ENCODE data around the gene B4GALT6. TPM values are rescaled to one million over a fixed set of nuclear protein-coding genes. Genes with fewer than 3 reads are reported as not detected.

The B4GALT6 gene
- total and polyA plus RNA-seq, 9 donors, result 2.1 to 16.5 (median 6.5) TPM

DNA sequence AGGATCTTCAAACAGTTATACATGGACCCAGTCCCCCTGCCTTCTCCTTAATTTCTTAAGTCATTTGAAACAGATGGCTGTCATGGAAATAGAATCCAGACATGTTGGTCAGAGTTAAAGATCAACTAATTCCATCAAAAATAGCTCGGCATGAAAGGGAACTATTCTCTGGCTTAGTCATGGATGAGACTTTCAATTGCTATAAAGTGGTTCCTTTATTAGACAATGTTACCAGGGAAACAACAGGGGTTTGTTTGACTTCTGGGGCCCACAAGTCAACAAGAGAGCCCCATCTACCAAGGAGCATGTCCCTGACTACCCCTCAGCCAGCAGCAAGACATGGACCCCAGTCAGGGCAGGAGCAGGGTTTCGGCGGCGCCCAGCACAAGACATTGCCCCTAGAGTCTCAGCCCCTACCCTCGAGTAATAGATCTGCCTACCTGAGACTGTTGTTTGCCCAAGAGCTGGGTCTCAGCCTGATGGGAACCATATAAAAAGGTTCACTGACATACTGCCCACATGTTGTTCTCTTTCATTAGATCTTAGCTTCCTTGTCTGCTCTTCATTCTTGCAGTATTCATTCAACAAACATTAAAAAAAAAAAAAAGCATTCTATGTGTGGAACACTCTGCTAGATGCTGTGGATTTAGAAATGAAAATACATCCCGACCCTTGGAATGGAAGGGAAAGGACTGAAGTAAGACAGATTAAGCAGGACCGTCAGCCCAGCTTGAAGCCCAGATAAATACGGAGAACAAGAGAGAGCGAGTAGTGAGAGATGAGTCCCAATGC, 88.1 kb downstream of the B4GALT6 start:
- intact Hi-C loops (cut with DNase I), result no loop called here
- no peaks in the 10 kb centered on the region for H3K27me3 ChIP-seq
- no peaks in the 10 kb centered on the region for H3K4me1 ChIP-seq (ENCODE audit: insufficient read depth)
- TF ChIP-seq POLR2A (IDR thresholded peaks at IDR 0.05), result no peak
- TF ChIP-seq EP300 (IDR thresholded peaks at IDR 0.05), result no peak
- TF ChIP-seq CTCF (IDR thresholded peaks at IDR 0.05), result no peak
- H3K27ac ChIP-seq, result no peak overlapping the region
- no peaks in the 10 kb centered on the region for H3K9me3 ChIP-seq
- no peak for DNase-seq
- H3K4me3 ChIP-seq, result no peak overlapping the region
- 88 to 89% (median 88%) methylated on average over 9 of the region's 9 CpGs for WGBS, 3 donors
- H3K36me3 ChIP-seq, result no peaks in the 10 kb centered on the region

DNA sequence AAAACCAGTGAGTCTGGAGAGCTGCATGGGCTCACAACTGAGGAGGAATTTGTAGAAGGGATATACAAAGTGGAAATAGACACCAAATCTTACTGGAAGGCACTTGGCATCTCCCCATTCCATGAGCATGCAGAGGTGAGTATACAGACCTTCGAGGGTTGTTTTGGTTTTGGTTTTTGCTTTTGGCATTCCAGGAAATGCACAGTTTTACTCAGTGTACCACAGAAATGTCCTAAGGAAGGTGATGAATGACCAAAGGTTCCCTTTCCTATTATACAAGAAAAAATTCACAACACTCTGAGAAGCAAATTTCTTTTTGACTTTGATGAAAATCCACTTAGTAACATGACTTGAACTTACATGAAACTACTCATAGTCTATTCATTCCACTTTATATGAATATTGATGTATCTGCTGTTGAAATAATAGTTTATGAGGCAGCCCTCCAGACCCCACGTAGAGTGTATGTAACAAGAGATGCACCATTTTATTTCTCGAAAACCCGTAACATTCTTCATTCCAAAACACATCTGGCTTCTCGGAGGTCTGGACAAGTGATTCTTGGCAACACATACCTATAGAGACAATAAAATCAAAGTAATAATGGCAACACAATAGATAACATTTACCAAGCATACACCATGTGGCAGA, 89.1 kb downstream of the B4GALT6 start:
- intact Hi-C loops (cut with DNase I), result no loop called here
- H3K27ac ChIP-seq, result no peak overlapping the region
- no peaks in the 10 kb centered on the region for H3K27me3 ChIP-seq
- no peak overlapping the region for H3K4me3 ChIP-seq
- no peak for DNase-seq
- H3K4me1 ChIP-seq (ENCODE audit: insufficient read depth), result no peaks in the 10 kb centered on the region
- WGBS, 3 donors, result 74 to 80% (median 74%) methylated on average over 5 of the region's 5 CpGs
- TF ChIP-seq CTCF (IDR thresholded peaks at IDR 0.05) (no peak), POLR2A (IDR thresholded peaks at IDR 0.05) (no peak), EP300 (IDR thresholded peaks at IDR 0.05) (no peak)
- no peaks in the 10 kb centered on the region for H3K9me3 ChIP-seq
- H3K36me3 ChIP-seq, result no peaks in the 10 kb centered on the region

- intact Hi-C loops (cut with DNase I), result no loop called here
- H3K27ac ChIP-seq, result no peak overlapping the region
- WGBS, 3 donors, result 72 to 77% (median 72%) methylated on average over 10 of the region's 10 CpGs
- TF ChIP-seq CTCF (IDR thresholded peaks at IDR 0.05) (no peak), POLR2A (IDR thresholded peaks at IDR 0.05) (no peak), EP300 (IDR thresholded peaks at IDR 0.05) (no peak)
- DNase-seq, result no peak
- no peak overlapping the region for H3K4me3 ChIP-seq
- no peaks in the 10 kb centered on the region for H3K4me1 ChIP-seq (ENCODE audit: insufficient read depth)
- no peaks in the 10 kb centered on the region for H3K9me3 ChIP-seq
- no peaks in the 10 kb centered on the region for H3K36me3 ChIP-seq
- no peaks in the 10 kb centered on the region for H3K27me3 ChIP-seq
Observed at GRCh38 chr18:31592506-31593157, 91.7 kb downstream of the B4GALT6 start.

DNA sequence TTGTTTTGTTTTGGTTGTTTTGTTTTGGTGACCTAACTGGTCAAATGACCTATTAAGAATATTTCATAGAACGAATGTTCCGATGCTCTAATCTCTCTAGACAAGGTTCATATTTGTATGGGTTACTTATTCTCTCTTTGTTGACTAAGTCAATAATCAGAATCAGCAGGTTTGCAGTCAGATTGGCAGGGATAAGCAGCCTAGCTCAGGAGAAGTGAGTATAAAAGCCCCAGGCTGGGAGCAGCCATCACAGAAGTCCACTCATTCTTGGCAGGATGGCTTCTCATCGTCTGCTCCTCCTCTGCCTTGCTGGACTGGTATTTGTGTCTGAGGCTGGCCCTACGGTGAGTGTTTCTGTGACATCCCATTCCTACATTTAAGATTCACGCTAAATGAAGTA, 92.8 kb downstream of the B4GALT6 start, which contains the start of gene TTR:
Gene TTR (plus strand): TSS at position 250 of the 400 bp plus-strand sequence. CDS start 26 bp downstream, at position 276.
- WGBS, 3 donors, result 30 to 50% (median 32%) methylated on average over 5 of the region's 5 CpGs
- Histone ChIP-seq H3K27ac (no peak within 1 kb of the TSS), H3K27me3 (no peaks in the 10 kb centered on the region), H3K4me1 (ENCODE audit: insufficient read depth) (no peaks in the 10 kb centered on the region), H3K9me3 (no peaks in the 10 kb centered on the region), H3K4me3 (no peak within 1 kb of the TSS), H3K36me3 (no peaks in the 10 kb centered on the region)
- no peak for DNase-seq
- intact Hi-C loops (cut with DNase I), result no loop called here
- TF ChIP-seq EP300 (IDR thresholded peaks at IDR 0.05) (no peak), POLR2A (IDR thresholded peaks at IDR 0.05) (no peak), CTCF (IDR thresholded peaks at IDR 0.05) (no peak)
